Ureter (tissue), 1 donor: ENCODE data around the gene CHRNA1. TPM values are rescaled to one million over a fixed set of nuclear protein-coding genes. Genes with fewer than 3 reads are reported as not detected.
A peak's percentile ranks its signal among the peaks of the same experiment; 100 is the strongest.

ENCODE experiments used
- DNase-seq: peaks from one replicate; pipeline ENCODE4 v3.0.0-alpha.2; 2020; ENCODE audit warnings: low spot score
- total RNA-seq: library from RNA; stranded (reverse); gene quantifications from one replicate; pipeline ENCODE4 v1.2.4, GENCODE V29; 2023
- donor health status: DM: yes; HTN: yes; CAD: no.

Gene CHRNA1
- total RNA-seq, 1 donor from 2014 or later: 0.34 TPM

DNA sequence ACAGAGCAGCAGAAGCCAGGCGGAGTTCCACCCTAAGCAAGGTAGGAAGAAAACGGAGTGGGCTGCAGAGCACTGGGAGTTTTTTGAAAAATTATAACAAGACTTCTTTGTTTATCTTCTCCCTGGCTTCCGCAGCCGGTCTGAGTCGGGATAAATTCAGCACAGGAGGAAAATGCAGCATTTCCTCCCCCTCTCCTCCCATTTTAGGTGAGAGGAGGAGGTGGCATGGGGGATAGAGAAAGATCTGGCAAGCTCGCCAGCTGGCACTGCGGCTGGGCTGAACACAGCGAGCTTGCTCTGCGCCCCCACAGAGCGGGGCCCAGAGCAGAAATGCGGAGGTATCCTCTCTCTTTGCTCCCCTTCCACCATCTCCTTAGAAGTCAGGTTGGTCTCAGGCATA lies 17.7 kb upstream of the CHRNA1 start:
- DNase-seq: no peak

DNA sequence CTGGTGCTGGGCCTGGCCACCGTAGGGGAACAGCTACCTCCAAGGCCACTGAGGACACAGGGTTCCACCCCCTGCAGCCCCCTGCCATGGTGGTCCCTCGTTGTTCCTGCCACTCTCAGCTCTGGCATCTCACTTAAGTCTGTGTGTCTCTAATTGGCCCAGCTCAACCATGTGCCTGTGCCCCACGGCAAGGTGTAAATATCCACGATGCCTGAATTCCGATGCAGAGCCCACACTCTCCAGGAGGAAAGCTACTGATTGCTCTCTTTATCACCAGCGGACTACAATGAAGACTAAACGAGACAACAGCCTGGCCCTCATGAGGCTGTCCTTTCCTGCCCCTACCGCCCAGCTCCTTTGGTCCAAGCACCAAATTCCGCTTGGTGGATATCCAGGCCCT lies 17.0 kb upstream of the CHRNA1 start:
- DNase-seq: no peak

DNA sequence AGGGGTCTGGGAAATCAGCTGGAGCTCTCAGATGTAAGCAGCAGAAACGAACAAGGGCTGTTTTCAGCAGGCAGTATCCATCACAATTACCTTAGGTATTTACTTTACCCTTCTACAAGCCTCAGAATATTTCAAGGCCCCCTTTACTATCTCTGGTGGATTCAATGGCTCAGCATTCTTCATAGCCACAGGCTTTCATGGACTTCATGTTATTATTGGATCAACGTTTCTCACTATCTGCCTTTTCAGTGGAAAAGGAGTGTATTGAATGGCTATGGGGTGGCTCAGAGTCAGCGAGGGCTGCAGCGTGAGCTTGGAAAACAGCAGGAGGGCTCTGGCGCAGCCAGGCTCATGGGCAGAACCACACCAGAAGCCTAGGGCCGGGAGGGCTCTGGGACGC lies 16.6 kb upstream of the CHRNA1 start:
- no peak for DNase-seq

- DNase-seq: no peak
These were observed 16.0 kb upstream of the CHRNA1 start for GRCh38 chr2:174780191-174780840.

- no peak for DNase-seq
These were observed 15.2 kb upstream of the CHRNA1 start for GRCh38 chr2:174779361-174779928.

DNA sequence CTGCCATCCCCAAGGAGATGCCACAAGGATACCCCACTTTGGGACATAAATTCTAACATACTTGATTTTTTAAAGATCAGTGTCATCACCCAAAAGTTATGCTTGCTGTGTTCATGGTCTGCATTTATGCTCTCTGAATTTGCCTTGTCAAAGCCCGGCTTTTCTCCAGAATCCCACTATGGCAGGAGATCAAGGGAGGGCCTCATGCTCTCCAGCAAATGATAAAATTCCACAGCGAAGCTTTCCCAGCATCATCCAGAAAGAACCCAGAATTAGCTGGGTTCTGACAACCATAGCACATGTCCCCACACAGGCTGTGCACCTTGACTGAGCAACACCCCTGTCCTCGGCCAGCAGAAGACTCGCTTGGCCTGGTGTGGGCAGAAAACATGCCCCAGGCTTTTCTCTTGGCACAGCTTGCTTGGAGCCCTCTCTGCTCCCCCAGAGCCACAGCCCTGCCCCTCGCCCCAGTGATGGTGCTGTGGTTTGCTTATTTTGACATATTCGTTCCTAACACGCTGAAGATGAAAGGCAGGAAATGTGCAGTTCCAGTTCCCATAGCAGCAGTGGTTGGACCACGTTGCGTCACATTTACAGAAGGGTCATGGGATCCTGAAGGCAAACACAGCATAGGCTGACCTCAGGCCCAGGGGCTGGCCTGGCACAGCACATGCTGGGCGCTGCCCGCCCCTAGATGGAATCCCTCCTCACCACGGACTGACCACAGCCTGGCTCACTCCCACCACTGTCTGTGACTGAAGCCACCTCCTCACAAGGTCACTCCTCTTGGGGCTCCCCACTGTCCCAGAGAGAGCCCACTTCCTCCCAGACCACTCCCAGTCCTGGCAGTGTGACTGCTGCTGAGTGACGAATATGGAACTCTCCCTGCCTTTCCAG lies 14.1 kb upstream of the CHRNA1 start:
- peak; percentile 54 for DNase-seq

DNA sequence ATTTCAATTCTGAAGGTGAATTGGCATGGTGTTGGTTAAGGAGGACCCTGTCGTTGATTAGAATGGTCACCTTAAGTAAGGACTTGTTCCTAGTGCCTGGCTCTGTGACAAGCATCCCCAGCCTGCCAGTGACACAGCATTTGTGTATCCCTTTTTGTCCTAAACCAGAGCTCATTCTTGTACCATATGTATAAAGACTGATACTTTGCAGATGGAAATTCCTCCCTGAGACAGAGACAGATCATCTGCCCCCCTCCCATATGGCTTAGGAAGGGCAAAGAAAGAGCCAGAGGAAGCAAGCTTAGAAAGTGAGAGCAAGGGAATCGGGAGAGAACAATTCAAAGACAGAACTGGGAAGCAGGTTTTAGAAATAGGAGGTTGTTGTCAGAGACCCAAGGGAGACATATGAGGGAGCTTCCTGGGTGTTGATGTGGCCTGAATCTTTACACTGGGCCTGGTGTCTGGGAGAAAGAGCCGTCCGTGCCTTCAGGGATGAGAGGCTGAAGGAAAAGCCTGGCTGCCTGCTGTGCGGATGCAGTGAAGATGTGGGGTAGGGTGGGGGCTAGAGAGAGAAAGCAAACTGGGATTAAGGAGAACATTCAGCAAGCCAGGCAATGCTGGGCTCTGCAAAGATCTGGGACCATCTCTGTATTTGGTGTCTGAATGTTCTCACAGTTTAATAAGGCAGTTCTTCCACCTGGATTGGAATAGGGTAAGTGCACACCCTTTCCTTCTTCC lies 13.2 kb upstream of the CHRNA1 start:
- no peak for DNase-seq

GRCh38 chr2:174776675-174777074 lies 12.4 kb upstream of the CHRNA1 start:
- no peak for DNase-seq

DNA sequence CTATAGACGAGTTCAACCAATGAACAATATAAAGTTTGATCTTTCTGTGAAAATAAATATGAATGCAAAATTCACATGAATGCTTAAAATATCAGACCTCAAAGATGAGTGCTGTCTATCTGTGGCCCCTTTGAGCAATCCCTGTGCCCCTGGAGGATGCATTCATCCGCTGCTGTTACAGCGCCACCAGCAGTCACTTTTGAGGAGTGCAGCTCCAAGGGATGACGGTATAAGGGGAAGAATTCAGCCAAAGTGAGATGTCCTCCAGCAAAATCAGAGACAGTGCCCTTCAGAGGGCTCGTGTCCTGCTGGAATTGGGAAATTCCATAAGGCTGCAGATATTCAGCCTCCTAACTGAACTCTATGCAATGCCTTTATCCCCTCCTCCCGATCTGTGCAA lies 12.0 kb upstream of the CHRNA1 start:
- no peak for DNase-seq

GRCh38 chr2:174775571-174775980 lies 11.3 kb upstream of the CHRNA1 start:
- no peak for DNase-seq

GRCh38 chr2:174774886-174775285 lies 10.6 kb upstream of the CHRNA1 start:
- DNase-seq: no peak

DNA sequence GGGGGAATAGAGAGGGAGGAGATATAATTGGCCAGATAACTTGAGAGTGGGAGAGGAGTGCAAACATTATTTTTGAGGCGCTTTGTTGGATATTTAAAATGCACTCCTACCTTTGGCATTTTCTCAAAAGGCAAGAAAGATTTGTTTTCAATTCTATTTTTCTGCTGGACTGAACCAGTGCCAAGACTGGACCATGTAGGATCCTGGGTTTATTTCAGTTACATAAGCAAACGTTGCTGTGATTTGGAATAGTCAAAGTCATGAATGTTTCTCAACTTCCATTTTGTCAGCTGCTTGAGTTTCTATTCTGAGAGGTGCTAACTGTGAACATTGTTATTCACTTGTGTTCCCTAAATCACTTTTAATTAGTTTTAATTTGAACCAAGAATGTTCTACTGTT lies 8.9 kb upstream of the CHRNA1 start:
- DNase-seq: no peak

GRCh38 chr2:174772472-174772801 lies 8.2 kb upstream of the CHRNA1 start:
- DNase-seq: no peak

- peak; percentile 77 for DNase-seq
These were observed 7.6 kb upstream of the CHRNA1 start for GRCh38 chr2:174771631-174772471.

- no peak for DNase-seq
These were observed 6.9 kb upstream of the CHRNA1 start for GRCh38 chr2:174771136-174771535.

- DNase-seq: no peak
These were observed 4.3 kb upstream of the CHRNA1 start for GRCh38 chr2:174768557-174768956.

DNA sequence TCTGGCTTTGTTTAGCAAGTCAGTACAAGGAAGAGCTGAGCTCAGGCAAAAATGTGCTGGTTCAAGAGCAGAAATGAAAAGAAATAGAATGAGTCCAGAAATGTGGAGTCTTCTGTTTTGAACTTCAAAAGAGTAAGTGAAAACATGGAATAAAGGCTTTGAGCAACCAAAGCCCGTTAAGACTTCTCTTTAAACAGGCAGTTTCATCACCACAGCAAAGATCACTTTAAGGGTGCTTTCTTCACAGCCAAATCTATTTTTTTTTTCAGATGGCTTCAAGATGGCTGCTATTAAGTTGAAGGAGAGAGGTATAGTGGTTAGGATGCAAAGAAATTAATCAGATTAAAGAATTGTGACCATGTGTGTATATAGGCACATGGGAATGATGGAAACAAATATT lies 2.0 kb upstream of the CHRNA1 start:
- no peak for DNase-seq

- no peak for DNase-seq
These were observed 1.3 kb upstream of the CHRNA1 start for GRCh38 chr2:174765576-174765975.

GRCh38 chr2:174763780-174764179 lies 492 bp downstream of the CHRNA1 start:
- DNase-seq: no peak

GRCh38 chr2:174762464-174762863 lies 1.8 kb downstream of the CHRNA1 start:
- no peak for DNase-seq

GRCh38 chr2:174761837-174762236 lies 2.4 kb downstream of the CHRNA1 start:
- DNase-seq: no peak
